Neural crest cell (in vitro differentiated cells): ENCODE data around the gene ZNF516. TPM values are rescaled to one million over a fixed set of nuclear protein-coding genes. Genes with fewer than 3 reads are reported as not detected.
A peak's percentile ranks its signal among the peaks of the same experiment; 100 is the strongest.

ENCODE experiments used
- DNase-seq: peaks from one replicate; pipeline ENCODE4 v3.0.0; 2021; ENCODE audit warnings: low read depth, mixed read lengths, low spot score
- H3K27ac Mint-ChIP-seq: one replicate; pipeline ENCODE4 v1.8.0; 2021; ENCODE audit warnings: mild to moderate bottlenecking, mixed read lengths; ENCODE audit not compliant: unreplicated experiment
- H3K27me3 Mint-ChIP-seq: 2 replicates; pipeline ENCODE4 v1.8.0; 2021; ENCODE audit warnings: low read depth, mild to moderate bottlenecking, mixed read lengths
- H3K36me3 Mint-ChIP-seq: 2 replicates; pipeline ENCODE4 v1.8.0; 2021; ENCODE audit warnings: low read depth, mild to moderate bottlenecking, mixed read lengths
- H3K4me1 Mint-ChIP-seq: 2 replicates; pipeline ENCODE4 v1.8.0; 2021; ENCODE audit warnings: mixed read lengths
- H3K4me3 Mint-ChIP-seq: one replicate; pipeline ENCODE4 v1.8.0; 2021; ENCODE audit warnings: mild to moderate bottlenecking, mixed read lengths
- H3K9me3 Mint-ChIP-seq: 2 replicates; pipeline ENCODE4 v1.8.0; 2021; ENCODE audit warnings: mixed read lengths
- CTCF ChIP-seq: fragments of 200-600 bp; sonication (generic); conservative IDR thresholded peaks from 2 replicates; pipeline ENCODE4 v1.5.0; 2021; ENCODE audit warnings: antibody characterized with exemption, mild to moderate bottlenecking
- total RNA-seq: library from RNA; stranded (reverse); gene quantifications from 2 replicates; pipeline ENCODE4 v1.2.1, GENCODE V29; 2021

ZNF516 gene
- total RNA-seq, 1 donor from 2014 or later, result 91.2 TPM

- Mint-ChIP-seq H3K4me1 (peaks cover 66% of the 10 kb centered on the region), H3K4me3 (peak overlapping the region; percentile 87), H3K36me3 (no peaks in the 10 kb centered on the region), H3K27ac (no peak overlapping the region), H3K27me3 (peaks cover 3% of the 10 kb centered on the region), H3K9me3 (no peaks in the 10 kb centered on the region)
- DNase-seq, result no peak
- TF ChIP-seq CTCF, result no peak
These were observed 6.9 kb downstream of the ZNF516 start for GRCh38 chr18:76488190-76488589.

DNA sequence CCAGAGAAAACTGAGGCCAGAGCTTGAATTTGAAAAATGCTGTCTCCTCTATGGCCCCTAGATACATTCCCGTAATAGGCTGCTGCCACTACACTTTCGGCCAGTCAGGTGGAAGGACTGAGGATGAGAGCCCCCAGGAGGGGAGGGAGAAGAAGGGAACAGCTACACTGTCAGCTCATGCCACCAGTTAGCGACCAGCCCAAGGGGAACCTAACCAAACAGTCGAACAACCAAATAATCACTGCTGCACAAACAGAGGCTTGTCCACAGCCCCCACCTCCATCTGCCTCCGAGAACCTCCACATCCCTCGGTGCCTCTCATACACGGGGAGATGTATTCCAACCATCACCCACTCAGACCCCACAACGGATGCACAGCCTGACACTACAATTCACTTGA is 7.3 kb downstream of the ZNF516 start:
- DNase-seq, result no peak
- TF ChIP-seq CTCF, result no peak
- Mint-ChIP-seq H3K36me3 (no peaks in the 10 kb centered on the region), H3K4me3 (peak overlapping the region; percentile 87), H3K9me3 (no peaks in the 10 kb centered on the region), H3K27me3 (peaks cover 1% of the 10 kb centered on the region), H3K4me1 (peaks cover 66% of the 10 kb centered on the region), H3K27ac (peak overlapping the region; percentile 4)

GRCh38 chr18:76487070-76487469 is 8.0 kb downstream of the ZNF516 start:
- Mint-ChIP-seq H3K36me3 (no peaks in the 10 kb centered on the region), H3K4me3 (no peak overlapping the region), H3K4me1 (peaks cover 64% of the 10 kb centered on the region), H3K27ac (no peak overlapping the region), H3K9me3 (no peaks in the 10 kb centered on the region), H3K27me3 (no peaks in the 10 kb centered on the region)
- DNase-seq, result no peak
- TF ChIP-seq CTCF, result no peak

DNA sequence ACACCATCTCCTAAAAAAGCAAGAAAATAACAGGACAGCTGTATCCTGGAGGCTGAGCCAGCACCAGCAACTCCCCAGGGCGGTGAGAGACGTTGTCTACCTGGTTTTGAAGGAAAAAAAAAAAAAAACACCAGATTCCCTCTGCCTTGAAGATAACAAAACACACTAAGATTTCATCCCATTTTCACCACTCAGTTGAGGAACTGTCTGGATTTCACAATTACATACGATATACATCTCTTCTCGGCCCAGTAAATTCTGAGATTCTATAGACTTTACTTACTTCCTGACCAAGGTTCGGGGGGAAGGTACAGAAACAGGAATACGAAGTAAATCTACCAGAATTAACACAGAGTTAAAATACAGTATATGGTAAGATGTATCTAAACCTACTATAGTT is 8.5 kb downstream of the ZNF516 start:
- no peak for DNase-seq
- Mint-ChIP-seq H3K4me1 (peaks cover 63% of the 10 kb centered on the region), H3K4me3 (no peak overlapping the region), H3K27me3 (no peaks in the 10 kb centered on the region), H3K27ac (peak overlapping the region; percentile 58), H3K36me3 (no peaks in the 10 kb centered on the region), H3K9me3 (no peaks in the 10 kb centered on the region)
- TF ChIP-seq CTCF, result no peak

GRCh38 chr18:76486038-76486437 is 9.0 kb downstream of the ZNF516 start:
- H3K9me3 Mint-ChIP-seq, result no peaks in the 10 kb centered on the region
- no peak for TF ChIP-seq CTCF
- H3K27me3 Mint-ChIP-seq, result no peaks in the 10 kb centered on the region
- H3K27ac Mint-ChIP-seq, result no peak overlapping the region
- H3K36me3 Mint-ChIP-seq, result peaks cover 4% of the 10 kb centered on the region
- peaks cover 68% of the 10 kb centered on the region for H3K4me1 Mint-ChIP-seq
- no peak overlapping the region for H3K4me3 Mint-ChIP-seq
- no peak for DNase-seq
